ENCODE results near the gene ATP6V1B1. TPM values are rescaled to one million over a fixed set of nuclear protein-coding genes. Genes with fewer than 3 reads are reported as not detected.
A peak's percentile ranks its signal among the peaks of the same experiment; 100 is the strongest.

The ATP6V1B1 gene
- total and polyA plus RNA-seq, 2 of the 13 experiments (the other 11 are each of a cell fraction or from before 2014, with no cell fraction given): 0.58 to 1.6 TPM

DNA sequence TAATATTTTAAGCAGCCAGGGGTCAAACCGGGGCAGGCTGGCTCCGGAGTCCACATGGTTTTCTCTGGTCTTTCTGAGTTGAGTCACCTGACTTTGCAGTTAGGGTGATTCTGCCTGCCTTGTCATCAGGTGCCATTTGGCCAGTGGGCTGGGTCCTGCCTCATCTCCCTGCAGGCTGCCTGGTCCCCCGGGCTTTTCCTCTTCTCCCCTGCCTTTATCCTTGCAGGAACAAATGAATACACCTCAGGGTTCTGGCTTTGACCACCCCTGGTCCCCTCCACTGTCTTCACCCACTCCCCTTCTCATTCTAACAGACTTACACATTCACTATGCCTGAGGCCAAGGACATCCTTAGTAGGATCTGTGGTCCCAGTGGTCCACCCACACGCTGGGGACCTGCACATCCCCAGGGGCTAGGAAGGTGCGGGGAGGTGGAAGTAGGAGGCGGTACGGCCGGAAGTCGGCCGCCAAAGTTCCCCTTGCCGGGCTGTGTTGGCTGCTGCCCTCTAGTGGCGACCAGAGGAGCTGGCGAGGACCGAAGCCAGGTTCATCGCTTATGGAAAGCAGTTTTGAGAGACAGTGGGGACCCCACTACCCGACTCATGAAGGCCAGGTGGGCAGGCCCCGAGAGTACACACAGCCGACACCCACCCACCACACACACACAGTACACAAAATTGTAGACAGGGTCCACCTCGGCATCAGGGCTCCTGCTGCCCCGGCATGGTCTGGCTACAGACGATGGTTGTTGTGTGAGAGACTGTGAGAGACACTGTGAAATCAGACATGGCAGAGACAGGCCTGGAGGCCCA is 65.3 kb downstream of the ATP6V1B1 start (continued):
- peak; percentile 50; the same call in 1 of the 2 replicates for TF ChIP-seq RXRB (CRISPR knock-in tag; IDR thresholded peaks at IDR 0.05; ENCODE audit: borderline replicate concordance)
- TF ChIP-seq ZSCAN12 (CRISPR knock-in tag; IDR thresholded peaks at IDR 0.05): no peak
- TF ChIP-seq MAF1 (CRISPR knock-in tag; IDR thresholded peaks at IDR 0.05; ENCODE audit: borderline replicate concordance): no peak
- TF ChIP-seq, protein P1, sequence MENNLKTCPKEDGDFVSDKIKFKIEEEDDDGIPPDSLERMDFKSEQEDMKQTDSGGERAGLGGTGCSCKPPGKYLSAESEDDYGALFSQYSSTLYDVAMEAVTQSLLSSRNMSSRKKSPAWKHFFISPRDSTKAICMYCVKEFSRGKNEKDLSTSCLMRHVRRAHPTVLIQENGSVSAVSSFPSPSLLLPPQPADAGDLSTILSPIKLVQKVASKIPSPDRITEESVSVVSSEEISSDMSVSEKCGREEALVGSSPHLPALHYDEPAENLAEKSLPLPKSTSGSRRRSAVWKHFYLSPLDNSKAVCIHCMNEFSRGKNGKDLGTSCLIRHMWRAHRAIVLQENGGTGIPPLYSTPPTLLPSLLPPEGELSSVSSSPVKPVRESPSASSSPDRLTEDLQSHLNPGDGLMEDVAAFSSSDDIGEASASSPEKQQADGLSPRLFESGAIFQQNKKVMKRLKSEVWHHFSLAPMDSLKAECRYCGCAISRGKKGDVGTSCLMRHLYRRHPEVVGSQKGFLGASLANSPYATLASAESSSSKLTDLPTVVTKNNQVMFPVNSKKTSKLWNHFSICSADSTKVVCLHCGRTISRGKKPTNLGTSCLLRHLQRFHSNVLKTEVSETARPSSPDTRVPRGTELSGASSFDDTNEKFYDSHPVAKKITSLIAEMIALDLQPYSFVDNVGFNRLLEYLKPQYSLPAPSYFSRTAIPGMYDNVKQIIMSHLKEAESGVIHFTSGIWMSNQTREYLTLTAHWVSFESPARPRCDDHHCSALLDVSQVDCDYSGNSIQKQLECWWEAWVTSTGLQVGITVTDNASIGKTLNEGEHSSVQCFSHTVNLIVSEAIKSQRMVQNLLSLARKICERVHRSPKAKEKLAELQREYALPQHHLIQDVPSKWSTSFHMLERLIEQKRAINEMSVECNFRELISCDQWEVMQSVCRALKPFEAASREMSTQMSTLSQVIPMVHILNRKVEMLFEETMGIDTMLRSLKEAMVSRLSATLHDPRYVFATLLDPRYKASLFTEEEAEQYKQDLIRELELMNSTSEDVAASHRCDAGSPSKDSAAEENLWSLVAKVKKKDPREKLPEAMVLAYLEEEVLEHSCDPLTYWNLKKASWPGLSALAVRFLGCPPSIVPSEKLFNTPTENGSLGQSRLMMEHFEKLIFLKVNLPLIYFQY (CRISPR knock-in tag; IDR thresholded peaks at IDR 0.05; ENCODE audit: borderline replicate concordance): no peak
- no peak for TF ChIP-seq TRIM22 (IDR thresholded peaks at IDR 0.05)
- TF ChIP-seq PRMT3 (CRISPR knock-in tag; IDR thresholded peaks at IDR 0.05; ENCODE audit: borderline replicate concordance, low read depth): no peak
- TF ChIP-seq IRX3 (CRISPR knock-in tag; IDR thresholded peaks at IDR 0.05; ENCODE audit: borderline replicate concordance, low read depth): peak; percentile 51; the same call in 1 of the 2 replicates
- no peak for TF ChIP-seq SMYD3 (CRISPR knock-in tag; IDR thresholded peaks at IDR 0.05)
- TF ChIP-seq FIP1L1 (IDR thresholded peaks at IDR 0.05; ENCODE audit: borderline replicate concordance, insufficient read depth, low read depth, low read length): no peak
- peak; percentile 18; the same call in 1 of the 2 replicates for TF ChIP-seq HNF4A (CRISPR knock-in tag; IDR thresholded peaks at IDR 0.05)
- TF ChIP-seq, protein P2, sequence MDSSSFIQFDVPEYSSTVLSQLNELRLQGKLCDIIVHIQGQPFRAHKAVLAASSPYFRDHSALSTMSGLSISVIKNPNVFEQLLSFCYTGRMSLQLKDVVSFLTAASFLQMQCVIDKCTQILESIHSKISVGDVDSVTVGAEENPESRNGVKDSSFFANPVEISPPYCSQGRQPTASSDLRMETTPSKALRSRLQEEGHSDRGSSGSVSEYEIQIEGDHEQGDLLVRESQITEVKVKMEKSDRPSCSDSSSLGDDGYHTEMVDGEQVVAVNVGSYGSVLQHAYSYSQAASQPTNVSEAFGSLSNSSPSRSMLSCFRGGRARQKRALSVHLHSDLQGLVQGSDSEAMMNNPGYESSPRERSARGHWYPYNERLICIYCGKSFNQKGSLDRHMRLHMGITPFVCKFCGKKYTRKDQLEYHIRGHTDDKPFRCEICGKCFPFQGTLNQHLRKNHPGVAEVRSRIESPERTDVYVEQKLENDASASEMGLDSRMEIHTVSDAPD (CRISPR knock-in tag; IDR thresholded peaks at IDR 0.05): no peak; the same call in 1 of the 2 replicates
- no peak for TF ChIP-seq HNRNPL (IDR thresholded peaks at IDR 0.05; ENCODE audit: low read depth, low read length)
- TF ChIP-seq, protein P3, sequence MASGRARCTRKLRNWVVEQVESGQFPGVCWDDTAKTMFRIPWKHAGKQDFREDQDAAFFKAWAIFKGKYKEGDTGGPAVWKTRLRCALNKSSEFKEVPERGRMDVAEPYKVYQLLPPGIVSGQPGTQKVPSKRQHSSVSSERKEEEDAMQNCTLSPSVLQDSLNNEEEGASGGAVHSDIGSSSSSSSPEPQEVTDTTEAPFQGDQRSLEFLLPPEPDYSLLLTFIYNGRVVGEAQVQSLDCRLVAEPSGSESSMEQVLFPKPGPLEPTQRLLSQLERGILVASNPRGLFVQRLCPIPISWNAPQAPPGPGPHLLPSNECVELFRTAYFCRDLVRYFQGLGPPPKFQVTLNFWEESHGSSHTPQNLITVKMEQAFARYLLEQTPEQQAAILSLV (CRISPR knock-in tag; IDR thresholded peaks at IDR 0.05; ENCODE audit: borderline replicate concordance): no peak
- no peak for TF ChIP-seq ZFP90 (CRISPR knock-in tag; IDR thresholded peaks at IDR 0.05; ENCODE audit: borderline replicate concordance)
- no peak for TF ChIP-seq IKZF4 (CRISPR knock-in tag; IDR thresholded peaks at IDR 0.05; ENCODE audit: borderline replicate concordance, low read depth, not compliant biosample characterization)
- TF ChIP-seq TFDP1 (CRISPR knock-in tag; IDR thresholded peaks at IDR 0.05; ENCODE audit: borderline replicate concordance): no peak; the same call in 1 of the 2 replicates
- peak; percentile 65; the same call in 1 of the 2 replicates for TF ChIP-seq HDAC1 (CRISPR knock-in tag; IDR thresholded peaks at IDR 0.05)
- no peak for TF ChIP-seq CREB1 (IDR thresholded peaks at IDR 0.05)
- TF ChIP-seq CREB1 (CRISPR knock-in tag; IDR thresholded peaks at IDR 0.05): no peak
- TF ChIP-seq ZKSCAN5 (CRISPR knock-in tag; IDR thresholded peaks at IDR 0.05): peak; percentile 70; the same call in 1 of the 2 replicates

Measured in HepG2 (cell line).